ENCODE data around the gene CHCHD1.

- TF ChIP-seq CTCF (IDR thresholded peaks at IDR 0.05; ENCODE audit: low read length), result no peak
- TF ChIP-seq EZH2 (optimal IDR thresholded peaks at IDR 0.05; ENCODE audit: low read depth, low read length), result no peak
Measured at GRCh38 chr10:73819081-73819480, 37.2 kb downstream of the CHCHD1 start.
